EL (cell line): ENCODE data around the gene PATZ1.

Source experiments
- DNase-seq: peaks from one replicate; pipeline ENCODE4 v3.0.0-alpha.2; 2016

Gene PATZ1

DNA sequence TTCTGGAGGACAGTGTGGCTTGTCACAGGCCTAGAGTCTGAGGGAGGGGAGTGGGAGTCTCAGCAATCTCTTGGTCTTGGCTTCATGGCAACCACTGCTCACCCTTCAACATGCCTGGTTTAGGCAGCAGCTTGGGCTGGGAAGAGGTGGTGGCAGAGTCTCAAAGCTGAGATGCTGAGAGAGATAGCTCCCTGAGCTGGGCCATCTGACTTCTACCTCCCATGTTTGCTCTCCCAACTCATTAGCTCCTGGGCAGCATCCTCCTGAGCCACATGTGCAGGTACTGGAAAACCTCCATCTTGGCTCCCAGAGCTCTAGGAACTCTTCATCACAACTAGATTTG is 66.8 kb downstream of the PATZ1 start:
- no peak for DNase-seq

DNA sequence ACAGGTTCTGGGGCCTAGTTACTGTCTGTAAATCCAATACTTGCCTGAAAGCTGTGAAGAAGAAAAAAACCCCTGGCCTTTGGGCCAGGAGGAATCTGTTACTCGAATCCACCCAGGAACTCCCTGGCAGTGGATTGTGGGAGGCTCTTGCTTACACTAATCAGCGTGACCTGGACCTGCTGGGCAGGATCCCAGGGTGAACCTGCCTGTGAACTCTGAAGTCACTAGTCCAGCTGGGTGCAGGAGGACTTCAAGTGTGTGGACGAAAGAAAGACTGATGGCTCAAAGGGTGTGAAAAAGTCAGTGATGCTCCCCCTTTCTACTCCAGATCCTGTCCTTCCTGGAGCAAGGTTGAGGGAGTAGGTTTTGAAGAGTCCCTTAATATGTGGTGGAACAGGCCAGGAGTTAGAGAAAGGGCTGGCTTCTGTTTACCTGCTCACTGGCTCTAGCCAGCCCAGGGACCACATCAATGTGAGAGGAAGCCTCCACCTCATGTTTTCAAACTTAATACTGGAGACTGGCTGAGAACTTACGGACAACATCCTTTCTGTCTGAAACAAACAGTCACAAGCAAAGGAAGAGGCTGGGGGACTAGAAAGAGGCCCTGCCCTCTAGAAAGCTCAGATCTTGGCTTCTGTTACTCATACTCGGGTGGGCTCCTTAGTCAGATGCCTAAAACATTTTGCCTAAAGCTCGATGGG is 67.4 kb downstream of the PATZ1 start:
- no peak for DNase-seq

DNA sequence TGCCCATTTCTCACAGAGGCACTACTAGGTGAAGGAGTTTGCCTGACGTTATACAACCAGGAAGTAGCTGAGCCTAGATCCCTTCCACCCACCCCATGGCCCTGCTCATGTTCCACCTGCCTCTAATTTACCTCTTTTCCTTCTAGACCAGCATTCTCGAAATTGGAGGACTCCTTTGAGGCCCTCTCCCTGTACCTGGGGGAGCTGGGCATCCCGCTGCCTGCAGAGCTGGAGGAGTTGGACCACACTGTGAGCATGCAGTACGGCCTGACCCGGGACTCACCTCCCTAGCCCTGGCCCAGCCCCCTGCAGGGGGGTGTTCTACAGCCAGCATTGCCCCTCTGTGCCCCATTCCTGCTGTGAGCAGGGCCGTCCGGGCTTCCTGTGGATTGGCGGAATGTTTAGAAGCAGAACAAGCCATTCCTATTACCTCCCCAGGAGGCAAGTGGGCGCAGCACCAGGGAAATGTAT is 68.0 kb downstream of the PATZ1 start:
- DNase-seq, result no peak

DNA sequence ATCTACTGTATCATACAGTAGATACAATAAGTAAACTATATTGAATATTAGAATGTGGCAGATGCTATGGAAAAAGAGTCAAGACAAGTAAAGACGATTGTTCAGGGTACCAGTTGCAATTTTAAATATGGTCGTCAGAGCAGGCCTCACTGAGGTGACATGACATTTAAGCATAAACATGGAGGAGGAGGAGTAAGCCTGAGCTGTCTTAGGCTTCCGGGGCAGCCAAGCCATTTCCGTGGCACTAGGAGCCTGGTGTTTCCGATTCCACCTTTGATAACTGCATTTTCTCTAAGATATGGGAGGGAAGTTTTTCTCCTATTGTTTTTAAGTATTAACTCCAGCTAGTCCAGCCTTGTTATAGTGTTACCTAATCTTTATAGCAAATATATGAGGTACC is 68.4 kb downstream of the PATZ1 start:
- no peak for DNase-seq

DNA sequence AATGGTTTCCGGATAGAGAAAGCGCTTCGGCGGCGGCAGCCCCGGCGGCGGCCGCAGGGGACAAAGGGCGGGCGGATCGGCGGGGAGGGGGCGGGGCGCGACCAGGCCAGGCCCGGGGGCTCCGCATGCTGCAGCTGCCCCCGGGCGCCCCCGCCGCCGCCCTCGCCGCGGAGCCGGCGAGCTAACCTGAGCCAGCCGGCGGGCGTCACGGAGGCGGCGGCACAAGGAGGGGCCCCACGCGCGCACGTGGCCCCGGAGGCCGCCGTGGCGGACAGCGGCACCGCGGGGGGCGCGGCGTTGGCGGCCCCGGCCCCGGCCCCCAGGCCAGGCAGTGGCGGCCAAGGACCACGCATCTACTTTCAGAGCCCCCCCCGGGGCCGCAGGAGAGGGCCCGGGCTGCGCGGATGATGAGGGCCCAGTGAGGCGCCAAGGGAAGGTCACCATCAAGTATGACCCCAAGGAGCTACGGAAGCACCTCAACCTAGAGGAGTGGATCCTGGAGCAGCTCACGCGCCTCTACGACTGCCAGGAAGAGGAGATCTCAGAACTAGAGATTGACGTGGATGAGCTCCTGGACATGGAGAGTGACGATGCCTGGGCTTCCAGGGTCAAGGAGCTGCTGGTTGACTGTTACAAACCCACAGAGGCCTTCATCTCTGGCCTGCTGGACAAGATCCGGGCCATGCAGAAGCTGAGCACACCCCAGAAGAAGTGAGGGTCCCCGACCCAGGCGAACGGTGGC is 69.5 kb downstream of the PATZ1 start:
- DNase-seq, result no peak
